GM12801 (cell line): ENCODE data around the gene COBL.

Experiments
- TF ChIP-seq, protein P1 (sequence below): IDR thresholded peaks from one replicate; pipeline ENCODE4 v1.5.1; 2011; ENCODE audit warnings: control low read depth; ENCODE audit not compliant: insufficient read length; ENCODE audit errors: extremely low read depth

COBL gene

DNA sequence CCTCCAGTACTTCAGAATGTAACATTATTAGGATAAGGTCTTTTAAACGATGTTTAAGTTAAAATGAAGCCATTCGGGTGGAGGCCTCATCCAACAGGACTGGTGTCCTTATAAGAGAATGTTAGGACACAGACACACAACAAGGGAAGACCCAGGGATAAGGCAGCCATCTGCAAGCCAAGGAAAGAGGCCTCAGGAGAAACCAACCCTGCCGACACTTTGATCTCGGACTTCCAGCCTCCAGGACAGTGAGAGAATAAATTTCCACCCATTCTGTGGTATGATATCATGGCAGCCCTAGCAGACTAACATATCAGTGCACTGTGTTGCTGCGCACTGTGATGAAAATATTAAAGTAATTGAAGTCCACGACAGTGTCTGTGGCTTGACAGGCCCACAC lies 250.8 kb downstream of the COBL start:
- TF ChIP-seq, protein P1, sequence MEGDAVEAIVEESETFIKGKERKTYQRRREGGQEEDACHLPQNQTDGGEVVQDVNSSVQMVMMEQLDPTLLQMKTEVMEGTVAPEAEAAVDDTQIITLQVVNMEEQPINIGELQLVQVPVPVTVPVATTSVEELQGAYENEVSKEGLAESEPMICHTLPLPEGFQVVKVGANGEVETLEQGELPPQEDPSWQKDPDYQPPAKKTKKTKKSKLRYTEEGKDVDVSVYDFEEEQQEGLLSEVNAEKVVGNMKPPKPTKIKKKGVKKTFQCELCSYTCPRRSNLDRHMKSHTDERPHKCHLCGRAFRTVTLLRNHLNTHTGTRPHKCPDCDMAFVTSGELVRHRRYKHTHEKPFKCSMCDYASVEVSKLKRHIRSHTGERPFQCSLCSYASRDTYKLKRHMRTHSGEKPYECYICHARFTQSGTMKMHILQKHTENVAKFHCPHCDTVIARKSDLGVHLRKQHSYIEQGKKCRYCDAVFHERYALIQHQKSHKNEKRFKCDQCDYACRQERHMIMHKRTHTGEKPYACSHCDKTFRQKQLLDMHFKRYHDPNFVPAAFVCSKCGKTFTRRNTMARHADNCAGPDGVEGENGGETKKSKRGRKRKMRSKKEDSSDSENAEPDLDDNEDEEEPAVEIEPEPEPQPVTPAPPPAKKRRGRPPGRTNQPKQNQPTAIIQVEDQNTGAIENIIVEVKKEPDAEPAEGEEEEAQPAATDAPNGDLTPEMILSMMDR = no peak

DNA sequence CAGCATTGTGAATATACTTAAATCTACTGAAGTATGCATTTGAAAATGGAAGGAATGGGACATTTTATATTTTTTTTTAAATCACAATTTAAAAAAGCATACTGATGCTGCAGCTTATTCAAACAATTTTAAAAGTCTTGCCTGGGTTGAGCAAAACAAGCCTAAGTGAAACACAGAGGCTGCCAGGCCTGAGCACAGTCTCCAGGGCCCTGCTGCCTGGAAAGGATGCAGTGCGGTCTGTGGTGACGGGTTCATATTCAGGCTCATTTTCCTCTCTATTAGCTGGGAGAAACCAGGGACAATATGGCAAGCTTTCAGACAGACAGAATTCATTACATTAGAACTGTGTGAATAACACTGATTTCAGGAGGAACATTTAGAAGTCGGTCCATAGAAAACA lies 251.9 kb downstream of the COBL start:
- TF ChIP-seq, protein P1 = no peak

DNA sequence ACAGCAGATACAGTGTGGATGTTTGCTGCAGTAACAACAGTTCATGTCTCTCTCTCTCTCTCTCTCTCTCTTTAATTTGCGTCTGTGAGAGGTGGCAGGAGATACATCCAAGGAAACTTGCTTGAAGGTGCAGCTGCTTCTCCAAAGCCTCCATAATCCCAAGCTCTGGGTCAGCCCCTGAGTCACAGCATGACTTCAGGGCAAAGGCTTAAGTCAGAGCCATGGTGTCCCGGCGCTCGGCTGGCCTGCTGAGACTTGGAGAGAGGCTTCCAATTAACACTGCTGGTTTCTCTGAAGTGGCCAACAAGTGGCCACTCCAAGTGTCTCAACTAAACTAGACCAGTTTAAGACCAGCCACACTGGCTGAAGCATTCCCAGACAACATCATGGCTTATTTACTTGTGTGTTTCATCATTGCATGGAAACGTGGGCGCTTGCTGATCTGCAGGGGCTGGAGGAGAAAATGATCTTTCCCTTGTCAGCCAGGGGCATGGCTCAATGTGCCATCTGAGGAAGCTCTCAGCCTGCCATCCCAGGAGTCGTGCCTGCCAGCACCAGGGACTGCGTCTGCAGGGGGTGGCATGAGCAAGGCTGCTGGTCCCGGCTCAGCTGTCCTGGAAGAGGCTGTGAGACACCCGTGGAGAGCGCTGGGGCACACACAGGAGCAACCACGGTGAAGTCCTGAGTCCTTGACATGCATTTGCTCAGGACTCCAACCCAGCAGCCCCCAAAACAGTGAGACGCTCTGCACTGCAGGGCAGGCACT lies 254.2 kb downstream of the COBL start:
- TF ChIP-seq, protein P1 = no peak

DNA sequence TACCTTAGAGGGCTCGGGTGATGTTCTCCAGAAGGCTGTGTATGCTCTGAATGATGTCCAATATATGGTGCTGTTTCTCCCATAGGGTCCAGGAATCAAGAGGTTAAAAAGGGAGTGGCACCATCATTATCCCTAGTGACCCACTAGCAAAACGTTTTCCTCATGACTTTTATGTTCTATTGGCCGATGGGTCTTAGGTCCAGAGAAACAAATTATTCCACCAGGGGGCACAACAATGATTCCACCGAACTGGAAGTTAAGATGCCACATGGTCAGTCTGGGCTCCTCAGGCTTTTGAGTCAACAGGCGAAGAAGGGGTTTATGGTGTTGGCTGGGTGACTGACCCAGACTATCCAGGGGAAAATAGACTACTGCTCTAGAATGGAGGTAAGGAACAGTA lies 256.1 kb downstream of the COBL start:
- TF ChIP-seq, protein P1 = no peak

DNA sequence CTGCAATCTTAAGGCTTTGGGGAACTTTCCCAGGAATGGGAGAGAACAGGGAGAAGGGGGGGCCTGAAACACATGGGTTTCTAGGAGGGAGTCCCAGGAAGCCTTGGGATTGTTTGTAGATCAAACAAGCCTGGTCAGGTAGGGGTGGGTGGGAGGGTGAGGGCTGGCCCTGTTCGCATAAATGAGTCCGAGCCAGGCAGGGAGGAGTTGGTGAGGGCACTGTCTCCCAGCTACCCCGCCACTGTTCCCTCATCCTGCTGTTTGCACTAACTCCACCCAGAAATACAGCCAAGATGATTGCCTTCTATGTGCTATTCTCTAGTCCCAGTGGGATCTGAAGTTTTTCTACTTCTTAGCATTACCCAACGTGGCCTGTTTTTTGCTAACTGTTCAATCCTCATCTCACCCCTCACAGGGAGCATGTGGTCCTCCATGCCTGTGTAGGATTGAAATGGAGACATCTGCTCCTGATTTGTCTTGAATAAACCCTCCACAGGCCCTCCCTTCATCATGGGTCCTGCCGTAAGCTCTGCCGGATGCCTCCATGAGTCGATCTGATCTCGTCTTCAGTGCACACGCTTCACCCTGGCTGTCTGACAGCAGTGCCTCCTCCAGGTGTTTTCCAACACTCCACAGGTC lies 257.0 kb downstream of the COBL start:
- TF ChIP-seq, protein P1 = no peak

DNA sequence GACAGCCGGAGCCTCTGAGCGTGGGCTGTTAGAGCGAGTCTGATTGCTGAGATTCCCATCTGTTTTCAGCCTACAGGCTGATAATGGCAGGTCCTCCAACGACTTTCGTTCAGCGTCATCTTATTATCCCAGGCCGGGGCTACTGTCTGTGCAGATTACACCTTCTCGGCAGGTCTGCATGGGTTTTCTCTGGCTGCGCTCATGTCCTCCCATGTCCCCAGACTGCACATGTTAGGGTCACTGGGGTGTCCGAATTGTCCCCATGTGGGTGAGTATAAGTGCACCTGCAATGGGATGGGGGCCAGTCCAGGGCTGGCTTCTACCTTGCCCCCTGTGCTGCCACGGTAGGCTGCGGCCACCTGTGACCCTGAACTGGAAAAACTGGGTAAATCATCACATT lies 257.8 kb downstream of the COBL start:
- TF ChIP-seq, protein P1 = no peak

- TF ChIP-seq, protein P1 = no peak
Observed at GRCh38 chr7:51055039-51055840, 261.4 kb downstream of the COBL start.
